Subcutaneous preadipocyte (primary cell): Measurements from ENCODE around the gene GZMA. TPM values are rescaled to one million over a fixed set of nuclear protein-coding genes. Genes with fewer than 3 reads are reported as not detected.

Experiments used
- total RNA-seq: library from RNA; depleted of rRNA; stranded (reverse); fragments of >200 nt; gene quantifications from 2 replicates; pipeline ENCODE4 v1.2.3, GENCODE V29; 2012

GZMA gene
- total RNA-seq: not detected in 2 replicates

DNA sequence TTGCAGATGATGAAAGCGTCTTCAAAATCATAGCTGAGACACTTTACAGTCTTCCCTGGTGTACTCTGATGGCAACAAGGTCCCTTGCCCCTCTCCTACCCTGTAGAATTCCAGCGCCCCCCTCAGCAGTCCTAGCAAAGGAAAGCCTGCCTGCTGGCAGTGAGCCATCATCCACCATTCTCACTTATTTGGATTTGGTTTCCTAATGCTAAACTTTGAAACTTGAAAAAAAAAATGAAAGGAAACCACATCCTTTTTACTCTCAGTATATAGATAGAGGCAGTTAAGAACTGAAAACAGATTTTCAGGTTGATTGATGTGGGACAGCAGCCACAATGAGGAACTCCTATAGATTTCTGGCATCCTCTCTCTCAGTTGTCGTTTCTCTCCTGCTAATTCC is at the start of gene GZMA:
TSS of gene GZMA (plus strand) at position 299 of the 400 bp plus-strand sequence. CDS start at position 336, 37 bp downstream.

Other genes with a start within 250 kb of the GZMA start
- gene ESM1, start 117.1 kb upstream of the GZMA start, total RNA-seq: 1.8 and 6.1 TPM in 2 replicates
- gene GZMK, start 78.4 kb upstream of the GZMA start, total RNA-seq: not detected in 2 replicates
- 74.2 and 85.6 TPM in 2 replicates for gene GPX8, start 57.5 kb downstream of the GZMA start, total RNA-seq
- gene CDC20B, start 70.5 kb downstream of the GZMA start, total RNA-seq: not detected in 2 replicates
- gene MCIDAS, start 124.7 kb downstream of the GZMA start, total RNA-seq: not detected in 2 replicates
- 0.20 TPM in 1 of 2 replicates, not detected in the other for gene CCNO, start 131.0 kb downstream of the GZMA start, total RNA-seq
- gene DHX29, start 205.0 kb downstream of the GZMA start, total RNA-seq: 33.4 and 37.7 TPM in 2 replicates
- 108 and 110 TPM in 2 replicates for gene MTREX, start 205.3 kb downstream of the GZMA start, total RNA-seq